ENCODE results near the gene ABHD10. TPM values are rescaled to one million over a fixed set of nuclear protein-coding genes. Genes with fewer than 3 reads are reported as not detected.

ABHD10 gene
- total RNA-seq (10 to 100 TPM; 18.4 to 43.6 (median 34.9) TPM), polyA plus RNA-seq (10 to 100 TPM; 37.8 to 44.5 TPM), total RNA-seq (18.3 reads per million, percentile 48 among the genes with 10 or more reads in this experiment)

DNA sequence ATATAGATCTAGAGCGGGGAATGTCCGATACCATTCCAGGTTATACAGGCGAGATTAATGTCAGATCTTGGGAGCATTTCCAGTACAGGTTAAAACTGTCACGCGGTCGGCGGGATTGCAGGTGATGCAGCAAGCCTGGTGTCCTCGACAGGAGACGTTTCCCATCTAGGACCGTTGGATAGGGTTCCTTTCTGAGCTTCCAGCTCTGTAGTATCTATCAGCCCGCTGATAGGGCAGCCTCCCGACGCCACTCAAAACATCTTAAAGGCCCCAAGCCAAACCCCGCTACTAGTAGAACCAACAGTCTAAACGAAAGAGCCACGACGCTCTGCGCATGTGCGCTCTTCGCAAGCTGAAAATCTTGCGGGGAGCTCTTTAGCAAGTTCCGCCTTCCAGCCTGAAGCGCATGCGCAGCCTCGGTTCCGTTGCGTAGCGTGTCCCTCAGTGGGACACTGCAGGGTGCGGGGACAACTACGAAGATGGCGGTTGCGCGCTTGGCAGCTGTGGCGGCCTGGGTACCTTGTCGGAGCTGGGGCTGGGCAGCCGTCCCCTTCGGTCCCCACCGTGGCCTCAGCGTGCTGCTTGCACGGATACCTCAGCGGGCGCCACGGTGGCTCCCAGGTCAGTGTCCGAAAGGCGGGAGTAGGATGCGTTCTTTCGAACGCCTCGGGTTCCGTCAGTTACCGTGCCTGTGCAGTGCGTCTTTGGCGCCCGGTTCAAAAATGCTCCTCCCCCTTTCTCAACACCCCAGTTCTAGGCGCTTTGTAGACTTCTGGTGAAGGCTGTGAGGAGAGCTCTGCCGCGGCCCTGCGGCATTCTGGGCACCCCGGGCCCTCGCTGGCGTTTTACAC lies at the start of gene ABHD10:
Gene ABHD10 (plus strand): TSS at position 444 of the 851 bp plus-strand sequence. CDS start 36 bp downstream, at position 480.
- Histone ChIP-seq H3K27ac (ENCODE audit: low read depth, low read length) (peak within 1 kb of the TSS; percentile 75), H3K36me3 (ENCODE audit: control insufficient read depth in 2 of 3, insufficient read depth in 3 of 3, low read length in 3 of 3) (peaks cover 0 to 5% (median 0%) of the 10 kb centered on the region in 3 experiments), H3K27me3 (ENCODE audit: control insufficient read depth in 2 of 2, insufficient read depth in 2 of 2, low read length in 2 of 2) (no peaks in the 10 kb centered on the region), H3K4me3 (ENCODE audit: low read length) (peak within 1 kb of the TSS; percentile 83), H3K9me3 (ENCODE audit: control insufficient read depth in 2 of 3, low read length in 3 of 3) (no peaks in the 10 kb centered on the region), H3K4me1 (ENCODE audit: control insufficient read depth in 2 of 2, insufficient read depth in 2 of 2, low read length in 2 of 2) (peaks cover 16 to 24% of the 10 kb centered on the region in 2 donors)
- H3K27me3 Mint-ChIP-seq, result peaks cover 0 to 25% (median 0%) of the 10 kb centered on the region in 5 donors
- intact Hi-C loops (cut with micrococcal nuclease), result loop anchor here (1.0 to 10.0 kb wide), 14 partner anchors 10 to 908 kb away; partner anchors contain the start of genes CD96 (in 2 of the 2), NECTIN3 (in 2 of the 2), SLC35A5 (in 2 of the 2) and C3orf52 (in 1 of the 2)
- ChIA-PET CTCF (interaction anchor here (0.8 to 3.3 kb wide), 8 partner anchors 8 to 261 kb away, joined by 3 to 22 read pairs (median 6); no protein-coding TSS in a partner anchor), POLR2A (interaction anchor here (0.5 to 2.3 kb wide), 20 partner anchors 8 to 312 kb away, joined by 3 to 13 read pairs (median 4); partner anchors contain the start of gene PHLDB2)
- H3K9me3 Mint-ChIP-seq, result peaks cover 0 to 4% (median 0%) of the 10 kb centered on the region in 11 donors
- H3K4me1 Mint-ChIP-seq, result peaks cover 19 to 54% (median 44%) of the 10 kb centered on the region in 7 donors
- H3K36me3 Mint-ChIP-seq, result peaks cover 0 to 11% (median 2%) of the 10 kb centered on the region in 5 donors
- ATAC-seq, result peak; percentile 95
- DNase-seq, result peak; percentile 90 to 97 (median 93)
- H3K27ac Mint-ChIP-seq, result peak within 1 kb of the TSS; percentile 92 to 96 (median 94)
- H3K4me3 Mint-ChIP-seq, result peak within 1 kb of the TSS; percentile 82 to 97 (median 92)

DNA sequence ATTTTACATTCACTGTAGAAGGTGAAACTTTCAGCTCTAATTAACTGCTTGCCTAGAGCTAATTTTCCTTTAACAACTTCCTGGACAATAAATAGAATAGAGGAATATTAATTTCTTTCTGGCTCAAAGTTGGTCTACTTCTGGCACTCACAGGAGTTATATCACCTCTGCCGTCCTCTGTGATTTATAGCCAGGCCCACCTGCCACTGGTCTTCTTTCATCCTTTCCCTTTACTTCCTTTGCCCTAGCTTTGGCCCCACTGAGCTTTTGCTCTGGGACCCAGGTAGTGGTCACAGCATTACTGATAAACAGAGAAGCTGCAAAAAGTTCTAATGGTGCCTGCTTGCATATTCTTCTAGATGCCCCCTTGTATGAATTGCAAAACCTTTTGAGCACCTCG lies 49.3 kb upstream of the ABHD10 start:
- no peaks in the 10 kb centered on the region for H3K4me1 ChIP-seq (ENCODE audit: control insufficient read depth in 2 of 2, insufficient read depth in 2 of 2, low read length in 2 of 2)
- intact Hi-C loops (cut with micrococcal nuclease), result no loop called here
- no peak for ATAC-seq
- H3K9me3 ChIP-seq (ENCODE audit: control insufficient read depth in 2 of 3, low read length in 3 of 3), result no peaks in the 10 kb centered on the region
- no peak for DNase-seq
- no peak overlapping the region for H3K4me3 Mint-ChIP-seq
- no peaks in the 10 kb centered on the region for H3K9me3 Mint-ChIP-seq
- H3K4me3 ChIP-seq (ENCODE audit: low read length), result no peak overlapping the region
- no peak overlapping the region for H3K27ac ChIP-seq (ENCODE audit: low read depth, low read length)
- ChIA-PET CTCF (no interaction called here), POLR2A (no interaction called here)
- H3K4me1 Mint-ChIP-seq, result no peaks in the 10 kb centered on the region
- peaks cover 0 to 17% (median 0%) of the 10 kb centered on the region in 5 donors for H3K27me3 Mint-ChIP-seq
- H3K27me3 ChIP-seq (ENCODE audit: control insufficient read depth in 2 of 2, insufficient read depth in 2 of 2, low read length in 2 of 2), result no peaks in the 10 kb centered on the region
- peaks cover 0 to 1% (median 0%) of the 10 kb centered on the region in 5 donors for H3K36me3 Mint-ChIP-seq
- no peaks in the 10 kb centered on the region for H3K36me3 ChIP-seq (ENCODE audit: control insufficient read depth in 2 of 3, insufficient read depth in 3 of 3, low read length in 3 of 3)
- no peak overlapping the region for H3K27ac Mint-ChIP-seq

DNA sequence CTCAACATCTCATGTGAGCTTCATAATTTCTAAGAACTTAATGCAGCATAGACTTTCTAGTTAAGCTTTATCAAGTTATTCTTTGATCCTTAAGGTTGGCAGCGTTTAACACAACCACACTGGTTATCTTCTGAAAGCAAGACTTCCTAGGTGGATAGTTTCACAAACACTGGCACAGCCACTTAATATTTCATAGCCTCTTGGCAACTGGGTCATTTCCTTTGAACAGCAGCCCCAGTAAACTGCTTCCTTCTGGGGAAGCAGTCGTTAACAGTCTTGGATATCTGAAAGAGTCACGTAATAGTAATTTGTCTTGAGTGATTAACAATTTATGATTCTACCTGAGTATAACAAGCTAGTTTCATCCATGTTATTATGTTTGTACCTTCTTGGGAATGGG lies 45.9 kb upstream of the ABHD10 start:
- DNase-seq, result no peak
- CTCF ChIA-PET, result no interaction called here
- no peak for ATAC-seq
- Mint-ChIP-seq H3K36me3 (peaks cover 0 to 1% (median 0%) of the 10 kb centered on the region in 5 donors), H3K27ac (no peak overlapping the region), H3K27me3 (peaks cover 0 to 17% (median 0%) of the 10 kb centered on the region in 5 donors), H3K9me3 (no peaks in the 10 kb centered on the region), H3K4me1 (no peaks in the 10 kb centered on the region), H3K4me3 (no peak overlapping the region)
- H3K27me3 ChIP-seq (ENCODE audit: control insufficient read depth in 2 of 2, insufficient read depth in 2 of 2, low read length in 2 of 2), result no peaks in the 10 kb centered on the region
- no peak overlapping the region for H3K4me3 ChIP-seq (ENCODE audit: low read length)
- POLR2A ChIA-PET, result no interaction called here
- H3K27ac ChIP-seq (ENCODE audit: low read depth, low read length), result no peak overlapping the region
- no peaks in the 10 kb centered on the region for H3K36me3 ChIP-seq (ENCODE audit: control insufficient read depth in 2 of 3, insufficient read depth in 3 of 3, low read length in 3 of 3)
- intact Hi-C loops (cut with micrococcal nuclease), result no loop called here
- H3K9me3 ChIP-seq (ENCODE audit: control insufficient read depth in 2 of 3, low read length in 3 of 3), result no peaks in the 10 kb centered on the region
- no peaks in the 10 kb centered on the region for H3K4me1 ChIP-seq (ENCODE audit: control insufficient read depth in 2 of 2, insufficient read depth in 2 of 2, low read length in 2 of 2)

DNA sequence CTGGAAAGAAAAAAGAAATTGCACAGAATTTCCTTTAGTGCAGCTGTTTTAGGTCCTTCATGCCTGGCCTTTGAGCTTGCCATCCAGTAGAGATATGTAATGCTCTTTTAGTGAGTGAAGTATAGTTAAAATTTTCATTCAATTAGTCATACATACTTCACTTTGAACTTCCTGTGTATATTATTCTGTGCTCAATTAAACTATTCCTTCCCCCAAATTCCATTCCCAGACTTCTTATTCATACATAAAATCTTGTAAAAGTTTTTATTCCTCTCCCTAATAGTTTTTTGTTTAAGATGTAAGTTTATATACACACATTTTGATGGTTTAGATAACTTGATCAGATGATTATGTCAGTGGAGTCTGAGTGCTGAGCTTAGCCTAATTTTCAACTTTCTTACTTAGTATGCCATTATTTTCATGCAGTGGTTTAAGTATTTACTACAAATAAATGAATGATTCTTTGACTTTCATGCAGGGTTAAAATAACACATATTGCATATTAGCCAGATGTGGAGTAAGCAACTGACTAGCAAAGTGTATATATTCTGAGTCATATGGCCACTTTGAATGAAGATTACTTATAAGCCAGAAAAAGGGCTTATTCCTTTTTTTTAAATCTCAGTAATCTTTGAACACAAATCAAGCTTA lies 42.5 kb upstream of the ABHD10 start:
- ChIA-PET CTCF (interaction anchor here (0.6 kb wide), 1 partner anchor 62 kb away, joined by 5 read pairs; no protein-coding TSS in a partner anchor), POLR2A (no interaction called here)
- no peak overlapping the region for H3K27ac Mint-ChIP-seq

DNA sequence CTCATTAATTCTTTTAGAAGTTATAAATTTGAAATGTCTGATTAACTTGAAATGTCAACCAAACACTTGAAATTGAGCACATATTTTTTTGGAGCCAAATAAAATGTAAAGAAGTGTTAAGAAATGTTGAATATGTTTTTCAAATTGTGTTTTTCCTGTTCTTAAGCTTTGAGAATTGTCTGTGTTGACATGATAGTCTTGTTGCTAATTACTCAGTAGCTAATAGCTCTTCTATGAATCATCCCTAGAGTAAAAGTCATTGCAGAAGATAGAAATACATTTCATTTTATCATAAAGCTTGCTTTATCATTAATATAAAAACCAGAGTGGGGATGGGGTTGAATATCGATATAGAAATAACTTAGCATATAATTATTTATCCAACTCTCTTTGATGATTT lies 41.9 kb upstream of the ABHD10 start:
- Mint-ChIP-seq H3K4me1 (no peaks in the 10 kb centered on the region), H3K36me3 (no peaks in the 10 kb centered on the region), H3K9me3 (no peaks in the 10 kb centered on the region), H3K27ac (no peak overlapping the region), H3K4me3 (no peak overlapping the region), H3K27me3 (peaks cover 0 to 8% (median 0%) of the 10 kb centered on the region in 5 donors)
- ChIA-PET POLR2A (interaction anchor here (0.6 kb wide), 1 partner anchor 116 kb away, joined by 3 read pairs; no protein-coding TSS in a partner anchor), CTCF (interaction anchor here (0.6 kb wide), 1 partner anchor 62 kb away, joined by 5 read pairs; no protein-coding TSS in a partner anchor)
- Histone ChIP-seq H3K27ac (ENCODE audit: low read depth, low read length) (no peak overlapping the region), H3K9me3 (ENCODE audit: control insufficient read depth in 2 of 3, low read length in 3 of 3) (no peaks in the 10 kb centered on the region), H3K36me3 (ENCODE audit: control insufficient read depth in 2 of 3, insufficient read depth in 3 of 3, low read length in 3 of 3) (peaks cover 0 to 3% (median 0%) of the 10 kb centered on the region in 3 experiments), H3K4me3 (ENCODE audit: low read length) (no peak overlapping the region), H3K4me1 (ENCODE audit: control insufficient read depth in 2 of 2, insufficient read depth in 2 of 2, low read length in 2 of 2) (no peaks in the 10 kb centered on the region), H3K27me3 (ENCODE audit: control insufficient read depth in 2 of 2, insufficient read depth in 2 of 2, low read length in 2 of 2) (no peaks in the 10 kb centered on the region)
- intact Hi-C loops (cut with micrococcal nuclease), result no loop called here
- DNase-seq (no peak), ATAC-seq (no peak)

More for the DNA sequence above, 42.5 kb upstream of the ABHD10 start:
- no peaks in the 10 kb centered on the region for H3K36me3 Mint-ChIP-seq
- ATAC-seq (no peak), DNase-seq (no peak)
- no peaks in the 10 kb centered on the region for H3K4me1 Mint-ChIP-seq
- no peak overlapping the region for H3K4me3 Mint-ChIP-seq
- Histone ChIP-seq H3K27me3 (ENCODE audit: control insufficient read depth in 2 of 2, insufficient read depth in 2 of 2, low read length in 2 of 2) (no peaks in the 10 kb centered on the region), H3K4me3 (ENCODE audit: low read length) (no peak overlapping the region), H3K9me3 (ENCODE audit: control insufficient read depth in 2 of 3, low read length in 3 of 3) (no peaks in the 10 kb centered on the region), H3K4me1 (ENCODE audit: control insufficient read depth in 2 of 2, insufficient read depth in 2 of 2, low read length in 2 of 2) (no peaks in the 10 kb centered on the region), H3K27ac (ENCODE audit: low read depth, low read length) (no peak overlapping the region), H3K36me3 (ENCODE audit: control insufficient read depth in 2 of 3, insufficient read depth in 3 of 3, low read length in 3 of 3) (peaks cover 0 to 3% (median 0%) of the 10 kb centered on the region in 3 experiments)
- H3K27me3 Mint-ChIP-seq, result peaks cover 0 to 9% (median 0%) of the 10 kb centered on the region in 5 donors
- H3K9me3 Mint-ChIP-seq, result no peaks in the 10 kb centered on the region
- intact Hi-C loops (cut with micrococcal nuclease), result no loop called here

DNA sequence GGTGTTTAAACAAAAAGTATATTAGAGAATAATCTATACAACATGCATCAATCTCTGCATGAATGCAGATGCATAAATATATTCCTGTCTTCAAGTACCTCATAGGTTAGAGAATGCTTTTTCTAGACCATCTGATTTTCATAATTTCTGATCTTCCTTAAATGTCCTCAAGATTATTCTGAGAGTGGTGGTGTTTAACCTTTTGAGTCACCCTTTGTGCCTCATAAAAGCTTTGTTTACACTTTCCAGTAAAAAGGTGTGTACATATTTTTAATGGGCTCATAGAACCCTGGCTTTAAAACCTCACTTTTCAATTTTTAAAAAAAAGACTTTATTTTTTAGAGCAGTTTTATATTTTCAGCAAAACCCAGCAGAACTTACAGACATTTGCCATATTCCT lies 41.0 kb upstream of the ABHD10 start:
- Mint-ChIP-seq H3K4me3 (no peak overlapping the region), H3K27me3 (peaks cover 0 to 2% (median 0%) of the 10 kb centered on the region in 5 donors), H3K9me3 (no peaks in the 10 kb centered on the region), H3K4me1 (no peaks in the 10 kb centered on the region), H3K36me3 (no peaks in the 10 kb centered on the region), H3K27ac (no peak overlapping the region)
- Histone ChIP-seq H3K27ac (ENCODE audit: low read depth, low read length) (no peak overlapping the region), H3K4me3 (ENCODE audit: low read length) (no peak overlapping the region), H3K36me3 (ENCODE audit: control insufficient read depth in 2 of 3, insufficient read depth in 3 of 3, low read length in 3 of 3) (peaks cover 0 to 3% (median 0%) of the 10 kb centered on the region in 3 experiments), H3K9me3 (ENCODE audit: control insufficient read depth in 2 of 3, low read length in 3 of 3) (no peaks in the 10 kb centered on the region), H3K27me3 (ENCODE audit: control insufficient read depth in 2 of 2, insufficient read depth in 2 of 2, low read length in 2 of 2) (no peaks in the 10 kb centered on the region), H3K4me1 (ENCODE audit: control insufficient read depth in 2 of 2, insufficient read depth in 2 of 2, low read length in 2 of 2) (no peaks in the 10 kb centered on the region)
- DNase-seq (no peak), ATAC-seq (no peak)
- POLR2A ChIA-PET, result no interaction called here
- CTCF ChIA-PET, result interaction anchor here (0.7 kb wide), 1 partner anchor 145 kb away, joined by 3 read pairs; no protein-coding TSS in a partner anchor
- intact Hi-C loops (cut with micrococcal nuclease), result no loop called here

Measured in naive thymus-derived CD4-positive, alpha-beta T cell (primary cell).